ENCODE results near the gene TICRR. TPM values are rescaled to one million over a fixed set of nuclear protein-coding genes. Genes with fewer than 3 reads are reported as not detected.

The TICRR gene
- total RNA-seq, 4 donors from 2014 or later: 0.76 to 1.5 (median 0.99) TPM

- no peak overlapping the region for H3K4me3 ChIP-seq
- H3K4me1 ChIP-seq: no peaks in the 10 kb centered on the region
- DNase-seq (ENCODE audit: low spot score in 2 of 2): peak in 1 of 2 donors; percentile 49
- 92% methylated on average over 10 of the region's 10 CpGs for WGBS
- peaks cover 58% of the 10 kb centered on the region for H3K36me3 ChIP-seq
- H3K27ac ChIP-seq: no peak overlapping the region
- TF ChIP-seq POLR2AphosphoS5 (IDR thresholded peaks at IDR 0.05) (no peak), POLR2A (IDR thresholded peaks at IDR 0.05) (no peak), CTCF (IDR thresholded peaks at IDR 0.05) (no peak), EP300 (IDR thresholded peaks at IDR 0.05) (no peak)
- no peaks in the 10 kb centered on the region for H3K27me3 ChIP-seq
- H3K9me3 ChIP-seq: no peaks in the 10 kb centered on the region
Measured at GRCh38 chr15:89631902-89632264, 56.6 kb downstream of the TICRR start.

DNA sequence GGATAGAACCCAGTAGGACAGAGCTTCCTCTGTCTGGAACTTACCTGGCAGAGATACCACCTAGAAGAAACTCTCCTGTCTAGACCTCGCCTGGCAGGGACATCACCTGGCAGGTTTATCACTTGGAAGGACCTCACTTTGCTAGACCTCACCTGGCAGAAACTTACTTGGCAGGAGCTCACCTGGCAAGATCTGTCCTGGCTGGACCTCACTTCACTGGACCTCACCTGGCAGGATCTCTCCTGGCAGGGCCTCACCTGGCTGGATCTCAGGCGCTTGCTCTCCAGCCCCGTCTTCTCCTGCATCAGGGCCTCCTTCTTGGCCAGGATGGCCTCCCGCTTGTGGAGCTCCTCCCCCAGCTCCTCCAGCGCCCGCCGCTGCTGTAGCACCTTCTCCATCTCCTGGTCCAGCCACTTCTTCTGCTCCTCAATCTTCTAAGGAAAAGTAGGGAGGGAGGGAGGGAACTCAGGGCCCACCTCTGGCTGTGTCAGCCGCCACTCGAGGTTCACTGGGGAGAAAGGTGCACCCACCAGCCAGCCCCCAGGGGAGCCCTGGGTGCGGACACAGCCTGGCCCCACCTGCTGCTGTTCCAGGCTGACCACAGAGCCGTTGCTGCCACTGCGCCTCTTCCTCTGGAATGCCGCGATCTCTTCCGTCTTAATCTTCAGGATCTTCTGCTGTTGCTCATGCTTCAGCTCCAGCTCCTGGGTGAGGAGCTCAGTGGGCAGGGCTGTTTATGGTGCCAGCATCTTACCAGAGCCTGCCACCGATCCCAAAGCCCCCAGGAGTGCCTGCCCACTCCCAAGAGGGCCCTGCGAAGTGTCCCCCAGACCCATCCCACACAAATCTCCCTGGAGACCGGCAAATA, 57.5 kb downstream of the TICRR start:
- no peaks in the 10 kb centered on the region for H3K27me3 ChIP-seq
- no peaks in the 10 kb centered on the region for H3K4me1 ChIP-seq
- H3K36me3 ChIP-seq: peaks cover 53% of the 10 kb centered on the region
- no peaks in the 10 kb centered on the region for H3K9me3 ChIP-seq
- no peak overlapping the region for H3K27ac ChIP-seq
- TF ChIP-seq POLR2AphosphoS5 (IDR thresholded peaks at IDR 0.05) (no peak), EP300 (IDR thresholded peaks at IDR 0.05) (no peak), CTCF (IDR thresholded peaks at IDR 0.05) (no peak), POLR2A (IDR thresholded peaks at IDR 0.05) (no peak)
- WGBS: 96% methylated on average over 16 of the region's 18 CpGs
- H3K4me3 ChIP-seq: no peak overlapping the region
- peak in 1 of 2 donors; percentile 53 for DNase-seq (ENCODE audit: low spot score in 2 of 2)

DNA sequence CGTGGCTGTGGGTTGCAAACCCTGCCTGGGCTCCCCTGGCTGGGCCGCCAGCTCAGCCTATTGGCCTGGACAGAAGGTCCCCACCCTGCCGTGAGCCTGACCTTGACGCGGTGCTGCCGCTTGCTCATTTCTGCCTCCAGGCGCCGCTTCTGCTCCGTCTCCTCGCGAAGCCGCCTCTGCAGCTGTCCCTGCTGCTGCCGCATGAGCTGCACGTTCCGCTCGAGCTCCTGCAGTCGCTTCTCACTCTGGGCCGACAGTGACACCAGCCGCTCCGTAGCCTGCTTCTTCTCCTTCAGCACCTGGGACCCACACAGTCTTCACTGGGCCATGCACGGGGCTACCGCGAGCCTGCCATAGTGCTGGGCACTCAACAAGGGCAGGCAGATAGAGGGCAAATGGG, 58.3 kb downstream of the TICRR start:
- Histone ChIP-seq H3K36me3 (peaks cover 45% of the 10 kb centered on the region), H3K27me3 (no peaks in the 10 kb centered on the region), H3K27ac (no peak overlapping the region), H3K4me1 (no peaks in the 10 kb centered on the region), H3K4me3 (no peak overlapping the region), H3K9me3 (no peaks in the 10 kb centered on the region)
- whole genome bisulfite sequencing: 92% methylated on average over 22 of the region's 23 CpGs
- TF ChIP-seq POLR2A (IDR thresholded peaks at IDR 0.05): no peak
- DNase-seq (ENCODE audit: low spot score in 2 of 2): peak in 1 of 2 donors; percentile 56

GRCh38 chr15:89640245-89640644, 65.0 kb downstream of the TICRR start:
- no peaks in the 10 kb centered on the region for H3K9me3 ChIP-seq
- TF ChIP-seq POLR2A (IDR thresholded peaks at IDR 0.05) (no peak), EP300 (IDR thresholded peaks at IDR 0.05) (no peak), POLR2AphosphoS5 (IDR thresholded peaks at IDR 0.05) (no peak), CTCF (IDR thresholded peaks at IDR 0.05) (no peak)
- 95% methylated on average over 5 of the region's 5 CpGs for WGBS
- no peak overlapping the region for H3K4me3 ChIP-seq
- no peaks in the 10 kb centered on the region for H3K27me3 ChIP-seq
- H3K36me3 ChIP-seq: peaks cover 12% of the 10 kb centered on the region
- no peaks in the 10 kb centered on the region for H3K4me1 ChIP-seq
- H3K27ac ChIP-seq: no peak overlapping the region
- peak in 1 of 2 donors; percentile 9 for DNase-seq (ENCODE audit: low spot score in 2 of 2)

DNA sequence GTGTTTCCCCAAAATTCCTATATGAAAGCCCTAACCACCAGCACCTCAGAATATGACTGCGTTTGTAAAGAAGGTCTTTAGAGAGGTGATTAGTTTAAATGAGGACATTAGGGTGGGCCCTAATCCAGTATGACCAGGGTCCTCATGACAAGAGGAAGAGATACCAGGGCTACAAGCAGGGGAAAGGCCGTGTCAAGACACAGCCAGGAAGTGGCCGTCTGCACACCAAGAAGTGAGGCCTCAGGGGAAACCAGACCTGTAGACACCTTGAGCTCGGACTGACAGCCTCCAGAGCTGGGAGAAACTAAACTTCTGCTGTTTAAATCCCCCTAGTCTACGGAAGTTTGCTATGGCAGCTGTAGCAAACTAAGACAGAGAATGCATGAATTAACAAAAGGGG, 65.8 kb downstream of the TICRR start:
- no peaks in the 10 kb centered on the region for H3K27me3 ChIP-seq
- TF ChIP-seq EP300 (IDR thresholded peaks at IDR 0.05): no peak
- TF ChIP-seq POLR2A (IDR thresholded peaks at IDR 0.05): no peak
- TF ChIP-seq CTCF (IDR thresholded peaks at IDR 0.05): no peak
- TF ChIP-seq POLR2AphosphoS5 (IDR thresholded peaks at IDR 0.05): no peak
- no peak overlapping the region for H3K27ac ChIP-seq
- 86% methylated on average over 5 of the region's 5 CpGs for WGBS
- no peak overlapping the region for H3K4me3 ChIP-seq
- H3K36me3 ChIP-seq: peaks cover 16% of the 10 kb centered on the region
- DNase-seq (ENCODE audit: low spot score in 2 of 2): peak in 1 of 2 donors; percentile 4
- H3K9me3 ChIP-seq: no peaks in the 10 kb centered on the region
- no peaks in the 10 kb centered on the region for H3K4me1 ChIP-seq

All from suprapubic skin (tissue), 4 donors.